AG04450 (cell line): ENCODE measurements around the gene NDUFS5. TPM values are rescaled to one million over a fixed set of nuclear protein-coding genes. Genes with fewer than 3 reads are reported as not detected.
"Not testable (repeated sequence)": the region's sequence is repeated elsewhere in the genome, so short reads cannot be mapped to it uniquely, and the experiment has no call there.

Experiments
- CTCF ChIA-PET: fragments of 300-600, 350-600 bp; formaldehyde crosslinking; extraction: SDS; loops from one replicate; lab custom pipeline; 2022; ENCODE audit warnings: antibody characterized with exemption, inconsistent platforms; lab: Charles Lee
- POLR2A ChIA-PET: fragments of 350-600 bp; formaldehyde crosslinking; extraction: SDS; loops from one replicate; lab custom pipeline; 2021; ENCODE audit warnings: antibody characterized with exemption, inconsistent platforms; lab: Yijun Ruan, JAX
- DNase-seq: peaks from one replicate; pipeline ENCODE4 v3.0.0-alpha.2; 2011; ENCODE audit warnings: low read depth, low spot score
- H3K27ac ChIP-seq: one replicate; pipeline ENCODE4 v1.5.1; 2012; ENCODE audit warnings: low read depth, low read length, control low read depth
- H3K27me3 ChIP-seq: one replicate; pipeline ENCODE4 v1.6.0; 2012; ENCODE audit warnings: low read length; ENCODE audit not compliant: control insufficient read depth, insufficient read depth
- H3K4me3 ChIP-seq: 2 replicates; pipeline ENCODE4 v1.5.1; 2011; ENCODE audit warnings: mild to moderate bottlenecking, low read depth, low read length, control low read depth
- H3K9me3 ChIP-seq: 2 replicates; pipeline ENCODE4 v1.5.1; 2012; ENCODE audit warnings: low read length; ENCODE audit not compliant: control insufficient read depth, insufficient read depth
- CTCF ChIP-seq: IDR thresholded peaks from 2 replicates; pipeline ENCODE4 v1.5.1; 2011; ENCODE audit warnings: low read depth, low read length, control low read depth, inconsistent platforms
- polyA plus RNA-seq: library from polyadenylated mRNA; depleted of rRNA; stranded (reverse); fragments of >200 nt; gene quantifications from 2 replicates; pipeline ENCODE4 v1.2.3, GENCODE V29; 2011

The NDUFS5 gene
- polyA plus RNA-seq, 1 experiment = 852 TPM

DNA sequence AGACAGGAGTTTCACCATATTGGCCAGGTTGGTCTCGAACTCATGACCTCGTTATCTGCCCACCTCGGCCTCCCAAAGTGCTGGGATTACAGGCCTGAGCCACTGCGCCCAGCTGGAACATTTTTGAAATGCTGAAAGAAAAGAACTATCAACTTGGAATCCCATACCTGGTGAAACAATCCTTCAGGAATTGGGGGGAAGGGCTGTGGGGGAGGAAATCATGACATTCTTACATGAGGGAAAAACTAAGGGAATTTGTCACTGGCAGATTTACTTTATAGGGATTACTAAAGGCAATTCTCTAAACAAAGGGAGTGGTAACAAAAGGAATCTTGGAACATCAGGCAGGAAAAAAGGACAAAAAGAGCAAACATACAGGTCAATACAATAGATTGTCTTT, 25.8 kb downstream of the NDUFS5 start:
- Histone ChIP-seq H3K4me3 (no peak overlapping the region), H3K9me3 (no peaks in the 10 kb centered on the region), H3K27ac (no peak overlapping the region), H3K27me3 (no peaks in the 10 kb centered on the region)
- no peak for TF ChIP-seq CTCF
- ChIA-PET CTCF (no interaction called here), POLR2A (no interaction called here)
- no peak for DNase-seq

GRCh38 chr1:39055213-39055710, 29.1 kb downstream of the NDUFS5 start:
- POLR2A ChIA-PET, DNase-seq: not testable (repeated sequence)

DNA sequence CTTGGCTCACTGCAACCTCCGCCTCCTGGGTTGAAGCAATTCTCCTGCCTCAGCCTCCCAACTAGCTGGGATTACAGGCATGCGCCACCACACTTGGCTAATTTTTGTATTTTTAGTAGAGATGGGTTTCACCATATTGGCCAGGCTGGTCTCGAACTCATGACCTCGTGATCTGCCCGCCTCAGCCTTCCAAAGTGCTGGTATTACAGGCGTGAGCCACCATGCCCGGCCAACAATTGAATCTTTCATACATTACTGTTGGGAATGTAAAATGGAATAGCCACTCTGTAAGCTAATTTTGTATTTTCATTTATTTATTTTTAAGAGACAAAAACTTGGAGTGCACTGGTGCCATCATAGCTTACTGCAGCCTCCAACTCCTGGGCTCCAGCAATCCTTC, 35.4 kb downstream of the NDUFS5 start:
- not testable (repeated sequence) for DNase-seq, H3K4me3 ChIP-seq, H3K27ac ChIP-seq, H3K9me3 ChIP-seq, H3K27me3 ChIP-seq
- POLR2A ChIA-PET = interaction anchor here (0.6 kb wide), 1 partner anchor 191 kb away, joined by 3 read pairs; no protein-coding TSS in a partner anchor
- CTCF ChIA-PET = interaction anchor here (0.6 kb wide), 1 partner anchor 240 kb away, joined by 3 read pairs; no protein-coding TSS in a partner anchor

More at GRCh38 chr1:39055213-39055710, 29.1 kb downstream of the NDUFS5 start:
- H3K27me3 ChIP-seq, H3K4me3 ChIP-seq, H3K9me3 ChIP-seq, CTCF ChIA-PET, H3K27ac ChIP-seq: not testable (repeated sequence)

- H3K9me3 ChIP-seq = no peaks in the 10 kb centered on the region
- POLR2A ChIA-PET = interaction anchor here (0.6 kb wide), 1 partner anchor 191 kb away, joined by 3 read pairs; no protein-coding TSS in a partner anchor
- no peak overlapping the region for H3K4me3 ChIP-seq
- CTCF ChIA-PET = interaction anchor here (0.6 kb wide), 1 partner anchor 240 kb away, joined by 3 read pairs; no protein-coding TSS in a partner anchor
- no peaks in the 10 kb centered on the region for H3K27me3 ChIP-seq
- DNase-seq = no peak
- no peak overlapping the region for H3K27ac ChIP-seq
- no peak for TF ChIP-seq CTCF
Observed at GRCh38 chr1:39061951-39062350, 35.8 kb downstream of the NDUFS5 start.

DNA sequence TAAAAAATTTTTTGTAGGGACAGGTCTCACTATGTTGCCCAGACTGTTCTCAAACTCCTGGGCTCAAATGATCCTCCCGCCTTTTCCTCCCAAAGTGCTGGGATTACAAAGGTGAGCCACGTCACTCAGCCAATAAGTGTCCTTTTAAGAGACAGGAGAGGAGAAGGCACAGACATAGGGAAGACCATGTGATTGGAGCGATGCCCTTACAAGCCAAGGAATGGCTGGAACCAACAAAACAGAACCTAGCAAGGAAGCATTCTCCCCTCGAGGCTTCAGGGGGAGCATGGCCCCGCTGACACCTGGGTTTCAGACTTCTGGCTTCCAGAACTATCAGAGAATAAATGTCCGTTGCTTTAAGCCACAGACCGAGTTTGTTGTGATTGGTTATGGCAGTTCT, 37.0 kb downstream of the NDUFS5 start:
- H3K4me3 ChIP-seq = no peak overlapping the region
- no peak for TF ChIP-seq CTCF
- POLR2A ChIA-PET = no interaction called here
- CTCF ChIA-PET = no interaction called here
- DNase-seq = no peak
- no peaks in the 10 kb centered on the region for H3K27me3 ChIP-seq
- no peaks in the 10 kb centered on the region for H3K9me3 ChIP-seq
- H3K27ac ChIP-seq = no peak overlapping the region

DNA sequence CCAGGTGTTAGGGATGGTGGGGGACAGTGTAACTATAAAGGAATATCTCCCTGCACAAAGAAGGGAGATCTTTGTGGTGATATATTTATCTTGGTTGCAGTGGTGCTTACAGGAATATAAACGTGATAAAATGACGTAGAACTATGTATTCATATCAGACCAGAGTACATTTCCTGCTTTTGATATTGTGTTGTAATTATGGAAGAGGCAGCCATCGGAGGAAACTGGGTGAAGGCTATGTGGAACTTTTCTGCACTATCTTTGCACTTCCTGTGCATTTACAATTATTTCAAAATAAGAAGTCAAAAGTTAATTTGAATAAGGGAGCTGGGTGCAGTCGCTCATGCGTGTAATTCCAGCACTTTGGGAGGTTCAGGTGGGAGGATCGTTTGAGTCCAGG, 37.6 kb downstream of the NDUFS5 start:
- no peak overlapping the region for H3K27ac ChIP-seq
- ChIA-PET POLR2A (no interaction called here), CTCF (no interaction called here)
- H3K9me3 ChIP-seq = no peaks in the 10 kb centered on the region
- H3K4me3 ChIP-seq = no peak overlapping the region
- H3K27me3 ChIP-seq = no peaks in the 10 kb centered on the region
- DNase-seq = no peak
- no peak for TF ChIP-seq CTCF
